Neutrophil (primary cell): ENCODE results near the gene CFAP73.

Experiments used
- H3K27ac ChIP-seq: fragments of 200-600 bp; sonication (generic); 2 replicates; pipeline ENCODE4 v1.5.1; 2016; ENCODE audit warnings: mild to moderate bottlenecking, moderate library complexity
- H3K27me3 ChIP-seq: fragments of 200-600 bp; sonication (generic); 2 replicates; pipeline ENCODE4 v1.6.0; 2016; ENCODE audit warnings: mild to moderate bottlenecking
- H3K36me3 ChIP-seq: fragments of 200-600 bp; sonication (generic); 2 replicates; pipeline ENCODE4 v1.5.1; 2017
- H3K4me1 ChIP-seq, 2 experiments: fragments of 200-600 bp in 1 of 2; sonication (generic) in 1 of 2; 1 replicate in 1 of 2; 2 replicates in 1 of 2; pipeline versions ENCODE4 v1.5.1 to v1.6.1; 2013 to 2016; ENCODE audit warnings: low read depth in 1 of 2, low read length in 1 of 2, mild to moderate bottlenecking in 1 of 2, moderate library complexity in 1 of 2; ENCODE audit not compliant: control insufficient read depth in 1 of 2, insufficient read depth in 1 of 2
- H3K4me3 ChIP-seq, 2 experiments: fragments of 200-600 bp in 1 of 2; sonication (generic) in 1 of 2; 1 replicate in 1 of 2; 2 replicates in 1 of 2; pipeline ENCODE4 v1.5.1; 2013 to 2016; ENCODE audit warnings: low read depth in 1 of 2, low read length in 1 of 2, mild to moderate bottlenecking in 1 of 2, moderate library complexity in 1 of 2
- H3K9me3 ChIP-seq: fragments of 200-600 bp; sonication (generic); 2 replicates; pipeline ENCODE4 v1.5.1; 2016
- CTCF ChIP-seq: fragments of 200-600 bp; sonication (generic); IDR thresholded peaks from 2 replicates; pipeline ENCODE4 v1.5.1; 2016; ENCODE audit warnings: antibody characterized with exemption

Gene CFAP73

GRCh38 chr12:113109872-113110599 is 39.5 kb upstream of the CFAP73 start:
- Histone ChIP-seq H3K36me3 (no peaks in the 10 kb centered on the region), H3K4me3 (no peak overlapping the region), H3K27ac (no peak overlapping the region), H3K4me1 (no peaks in the 10 kb centered on the region), H3K9me3 (no peaks in the 10 kb centered on the region), H3K27me3 (peaks cover 32% of the 10 kb centered on the region)
- TF ChIP-seq CTCF = no peak

GRCh38 chr12:113111247-113111646 is 38.3 kb upstream of the CFAP73 start:
- no peaks in the 10 kb centered on the region for H3K36me3 ChIP-seq
- no peaks in the 10 kb centered on the region for H3K4me1 ChIP-seq
- TF ChIP-seq CTCF = no peak
- peaks cover 20% of the 10 kb centered on the region for H3K27me3 ChIP-seq
- H3K9me3 ChIP-seq = no peaks in the 10 kb centered on the region
- no peak overlapping the region for H3K4me3 ChIP-seq
- no peak overlapping the region for H3K27ac ChIP-seq

GRCh38 chr12:113112043-113112899 is 37.3 kb upstream of the CFAP73 start:
- no peaks in the 10 kb centered on the region for H3K4me1 ChIP-seq
- TF ChIP-seq CTCF = no peak
- H3K27ac ChIP-seq = no peak overlapping the region
- no peaks in the 10 kb centered on the region for H3K9me3 ChIP-seq
- no peak overlapping the region for H3K4me3 ChIP-seq
- no peaks in the 10 kb centered on the region for H3K36me3 ChIP-seq
- peaks cover 14% of the 10 kb centered on the region for H3K27me3 ChIP-seq

GRCh38 chr12:113113397-113113796 is 36.1 kb upstream of the CFAP73 start:
- Histone ChIP-seq H3K27me3 (peaks cover 14% of the 10 kb centered on the region), H3K9me3 (no peaks in the 10 kb centered on the region), H3K4me1 (no peaks in the 10 kb centered on the region), H3K36me3 (no peaks in the 10 kb centered on the region), H3K27ac (no peak overlapping the region), H3K4me3 (no peak overlapping the region)
- TF ChIP-seq CTCF = no peak

GRCh38 chr12:113114447-113115178 is 34.9 kb upstream of the CFAP73 start:
- peaks cover 14% of the 10 kb centered on the region for H3K27me3 ChIP-seq
- no peaks in the 10 kb centered on the region for H3K4me1 ChIP-seq
- no peak for TF ChIP-seq CTCF
- no peak overlapping the region for H3K27ac ChIP-seq
- H3K4me3 ChIP-seq = no peak overlapping the region
- no peaks in the 10 kb centered on the region for H3K9me3 ChIP-seq
- no peaks in the 10 kb centered on the region for H3K36me3 ChIP-seq
